COR-L47 (cell line): ENCODE results near the gene SLC9A8.
"Not testable (repeated sequence)": the region's sequence is repeated elsewhere in the genome, so short reads cannot be mapped to it uniquely, and the experiment has no call there.

Source experiments
- DNase-seq: peaks from one replicate; lab custom pipeline; 2025; lab: John Stamatoyannopoulos, UW

Gene SLC9A8

DNA sequence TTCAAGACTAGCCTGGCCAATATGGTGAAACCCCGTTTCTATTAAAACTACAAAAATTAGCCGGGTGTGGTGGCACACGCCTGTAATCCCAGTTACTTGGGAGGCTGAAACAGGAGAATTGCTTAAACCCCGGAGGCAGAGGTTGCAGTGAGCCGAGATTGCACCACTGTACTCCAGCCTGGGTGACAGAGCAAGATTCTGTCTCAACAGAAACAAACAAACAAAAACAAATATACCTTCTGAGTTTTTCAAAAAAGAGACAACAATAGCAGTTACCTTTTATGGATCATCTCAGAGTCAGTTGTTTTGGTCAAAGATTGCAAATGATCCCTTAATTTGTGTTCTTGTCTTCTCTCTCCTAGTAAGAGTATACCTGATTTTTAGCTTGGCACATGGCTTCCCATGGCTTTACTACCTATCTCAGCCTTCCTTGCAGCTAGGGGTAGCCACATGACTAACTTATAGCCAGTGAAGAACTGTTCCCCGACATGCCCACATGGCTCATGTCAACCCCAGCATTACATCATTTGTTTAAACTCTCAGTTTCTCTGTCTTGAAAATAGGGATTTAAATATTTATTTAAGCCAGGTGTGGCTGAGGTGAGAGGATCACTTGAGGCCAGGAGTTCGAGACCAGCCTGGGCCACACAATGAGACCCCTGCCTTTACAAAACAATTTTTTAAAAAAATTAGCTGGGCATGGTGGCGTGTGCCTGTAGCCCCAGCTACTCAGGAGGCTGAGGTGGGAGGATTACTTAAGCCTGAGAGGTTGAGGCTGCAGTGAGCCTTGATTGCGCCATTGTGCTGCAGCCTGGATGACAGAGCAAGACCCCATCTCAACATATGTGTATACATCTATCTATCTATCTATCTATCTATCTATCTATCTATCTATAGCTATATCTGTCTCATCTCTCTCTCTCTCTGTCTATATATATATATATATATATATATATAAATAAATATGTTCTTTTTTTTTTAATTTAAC lies 25.0 kb upstream of the SLC9A8 start:
- no peak for DNase-seq

DNA sequence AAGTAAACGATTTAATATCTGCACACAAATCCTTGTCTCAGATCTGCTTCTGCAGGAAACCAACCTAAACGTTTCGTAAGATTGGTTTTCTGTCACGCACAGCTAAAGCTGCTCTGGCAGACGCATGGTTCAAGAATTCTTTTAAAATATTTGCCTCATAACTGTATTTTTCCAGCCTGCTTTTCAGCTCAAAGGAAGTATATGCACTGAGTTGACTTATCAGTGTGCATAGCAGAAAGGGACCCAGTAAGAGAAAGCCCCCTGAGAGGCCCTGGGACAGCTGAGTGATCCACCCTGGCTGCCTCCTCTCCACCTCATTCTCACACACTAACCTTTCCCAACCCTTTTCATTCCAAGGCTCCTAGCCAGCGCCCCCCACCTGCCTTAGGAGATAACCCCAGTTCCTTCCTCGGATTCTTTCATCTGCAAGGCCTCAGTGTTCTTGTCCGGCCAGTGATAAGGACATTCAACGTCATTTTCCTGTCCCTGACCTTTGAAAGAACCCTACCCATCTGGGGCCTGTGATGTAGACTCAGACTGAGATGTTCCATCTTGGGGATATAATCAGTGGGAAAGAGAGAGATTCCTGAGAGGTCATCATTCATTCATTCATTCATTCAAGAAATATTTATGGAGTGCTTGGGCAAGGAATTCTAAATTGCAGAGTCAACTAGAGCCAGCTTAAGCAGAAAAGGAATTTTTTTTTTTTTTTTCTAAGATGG lies 22.4 kb upstream of the SLC9A8 start:
- no peak for DNase-seq

DNA sequence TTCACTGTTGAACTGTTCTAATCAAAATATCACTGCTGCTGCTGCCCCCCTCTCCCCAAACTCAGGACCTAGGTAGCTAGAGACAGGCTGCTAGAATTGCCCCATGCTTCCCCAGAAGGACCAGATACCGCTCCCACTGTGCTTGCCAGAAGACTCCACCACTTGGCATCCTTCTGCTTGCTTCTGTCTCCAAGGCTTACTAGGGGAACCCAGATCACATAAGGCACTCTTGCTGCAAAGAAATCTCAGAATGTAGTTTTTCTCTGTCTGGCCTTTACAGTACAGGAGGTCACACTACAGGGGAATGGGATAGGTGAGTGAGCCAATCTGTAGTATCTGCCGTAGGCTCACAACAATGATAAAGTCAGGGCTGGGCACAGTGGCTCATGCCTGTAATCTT lies 21.5 kb upstream of the SLC9A8 start:
- DNase-seq = no peak

DNA sequence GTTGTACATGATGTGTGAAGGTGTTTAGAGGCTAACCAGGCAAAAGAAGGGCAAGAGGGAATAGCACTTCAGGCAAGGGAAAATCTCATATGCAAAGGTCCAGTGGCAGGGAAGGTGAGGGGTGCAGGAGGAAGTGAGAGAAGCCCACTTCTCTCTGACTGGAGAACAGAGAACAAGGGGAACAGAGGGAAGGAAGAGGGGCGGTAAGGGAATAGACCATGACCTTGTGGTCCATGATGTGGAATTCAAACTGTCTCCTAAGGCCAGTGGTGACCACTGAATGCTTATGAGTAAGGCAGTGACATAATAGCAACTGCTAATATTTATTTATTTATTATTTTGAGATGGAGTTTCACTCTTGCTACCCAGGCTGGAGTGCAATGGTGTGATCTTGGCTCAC lies 20.6 kb upstream of the SLC9A8 start:
- DNase-seq = no peak

DNA sequence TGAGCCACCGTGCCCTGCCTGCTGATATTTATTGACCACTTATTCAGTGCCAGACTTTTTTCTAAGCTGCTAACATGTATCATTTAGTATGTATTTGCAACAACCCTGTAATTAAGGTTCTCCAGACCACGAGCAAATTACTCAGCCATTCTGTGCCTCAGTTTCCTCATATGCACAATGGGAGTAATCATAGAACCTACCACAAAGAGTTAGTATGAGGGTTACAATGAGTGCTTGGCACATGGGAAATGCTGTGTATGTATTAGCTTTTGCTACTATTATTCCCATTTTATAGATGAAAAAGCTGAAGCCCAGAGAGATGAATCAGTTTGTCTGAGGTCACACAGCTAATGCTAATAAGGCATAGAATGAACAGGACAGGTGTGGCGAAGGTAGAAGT lies 20.0 kb upstream of the SLC9A8 start:
- no peak for DNase-seq

DNA sequence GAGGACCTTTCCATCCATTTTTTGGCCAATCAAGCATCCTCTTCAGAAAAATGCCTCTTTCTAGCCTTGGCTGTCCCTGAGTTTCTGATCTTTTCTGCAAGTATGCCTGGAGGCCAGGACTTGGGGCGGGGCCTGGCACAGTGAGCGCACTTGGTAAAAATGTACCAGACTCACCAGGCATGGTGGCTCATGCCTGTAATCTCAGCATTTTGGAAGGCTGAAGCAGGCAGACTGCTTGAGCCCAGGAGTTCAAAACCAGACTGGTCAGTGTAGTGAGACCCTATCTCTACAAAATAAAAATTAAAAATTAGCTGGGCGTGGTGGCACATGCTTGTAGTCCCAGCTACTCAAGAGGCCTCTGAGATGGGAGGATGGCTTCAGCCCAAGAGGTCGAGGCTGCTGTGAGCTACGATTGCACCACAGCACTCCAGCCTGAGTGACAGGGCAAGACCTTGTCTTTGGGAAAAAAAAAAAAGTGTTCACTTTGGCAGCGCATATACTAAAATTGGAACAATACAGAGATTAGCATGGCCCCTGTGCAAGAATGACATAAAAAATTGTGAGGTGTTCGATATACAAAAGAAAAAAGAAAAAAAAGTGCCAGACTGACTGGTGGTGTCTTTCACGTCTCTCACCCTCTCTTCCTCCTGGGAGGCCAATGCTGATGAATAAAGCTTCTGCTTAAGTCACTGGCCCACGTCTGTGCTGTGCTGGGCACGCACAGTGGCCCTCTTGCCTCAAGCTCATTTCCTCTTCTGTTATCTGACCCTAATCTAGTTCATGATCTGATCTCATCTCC lies 18.1 kb upstream of the SLC9A8 start:
- no peak for DNase-seq

DNA sequence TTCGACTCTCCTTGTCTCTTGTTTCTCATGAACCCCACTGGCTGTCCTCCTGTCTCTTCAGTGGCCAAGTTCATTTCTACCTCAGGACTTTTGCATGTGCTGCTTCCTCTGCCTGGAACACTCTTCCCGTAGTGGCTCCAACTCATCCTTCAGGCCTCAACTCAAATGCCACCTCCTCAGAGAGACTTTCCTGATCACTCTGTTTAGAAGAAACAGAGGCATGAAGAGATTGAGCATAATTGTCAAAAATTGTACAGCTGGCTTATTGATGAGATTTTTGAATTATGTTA lies 17.5 kb upstream of the SLC9A8 start:
- DNase-seq = no peak

DNA sequence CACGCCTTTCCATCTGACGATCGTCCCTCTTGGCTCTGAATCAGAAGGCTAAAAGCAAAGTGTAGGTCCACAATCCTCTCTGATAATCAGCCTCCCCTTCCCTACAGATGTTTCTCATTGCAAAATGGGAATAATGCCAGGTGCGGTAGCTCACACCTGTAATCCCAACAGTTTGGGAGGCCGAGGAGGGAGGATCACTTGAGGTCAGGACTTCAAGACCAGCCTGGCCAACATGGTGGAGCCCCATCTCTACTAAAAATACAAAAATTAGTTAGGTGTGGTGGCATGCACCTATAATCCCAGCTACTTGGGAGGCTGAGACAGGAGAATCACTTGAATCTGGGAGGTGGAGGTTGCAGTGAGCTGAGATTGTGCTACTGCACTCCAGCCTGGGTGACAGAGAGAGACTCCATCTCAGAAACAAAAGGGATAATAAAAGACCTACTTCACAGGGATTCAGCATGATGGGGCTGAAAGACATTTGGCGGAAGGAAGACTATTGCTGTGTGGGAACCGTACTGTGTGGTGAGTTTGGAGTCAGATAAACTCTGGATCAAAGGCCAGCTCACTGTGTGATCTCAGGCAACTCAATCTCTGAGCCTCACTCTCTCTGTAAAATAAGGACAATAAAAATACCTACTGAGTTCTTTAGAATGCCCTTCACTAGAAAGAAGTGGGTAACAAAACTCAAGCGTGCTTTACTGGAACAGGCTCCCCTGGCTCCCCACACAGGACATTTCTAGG lies 15.9 kb upstream of the SLC9A8 start:
- DNase-seq = no peak

DNA sequence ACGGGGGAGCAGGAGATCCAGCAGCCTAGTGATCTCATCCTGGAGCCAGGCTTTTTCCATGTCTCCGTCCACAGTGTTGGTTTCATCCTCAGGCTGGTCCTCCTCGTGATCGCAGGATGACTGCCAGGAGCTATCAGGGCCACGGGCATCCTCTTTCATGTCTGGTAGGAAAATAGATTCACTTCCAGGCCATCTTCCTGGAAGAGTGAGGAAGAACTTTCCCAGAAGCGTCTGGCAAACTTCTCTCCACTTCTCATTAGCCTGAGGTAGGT lies 15.3 kb upstream of the SLC9A8 start:
- no peak for DNase-seq

DNA sequence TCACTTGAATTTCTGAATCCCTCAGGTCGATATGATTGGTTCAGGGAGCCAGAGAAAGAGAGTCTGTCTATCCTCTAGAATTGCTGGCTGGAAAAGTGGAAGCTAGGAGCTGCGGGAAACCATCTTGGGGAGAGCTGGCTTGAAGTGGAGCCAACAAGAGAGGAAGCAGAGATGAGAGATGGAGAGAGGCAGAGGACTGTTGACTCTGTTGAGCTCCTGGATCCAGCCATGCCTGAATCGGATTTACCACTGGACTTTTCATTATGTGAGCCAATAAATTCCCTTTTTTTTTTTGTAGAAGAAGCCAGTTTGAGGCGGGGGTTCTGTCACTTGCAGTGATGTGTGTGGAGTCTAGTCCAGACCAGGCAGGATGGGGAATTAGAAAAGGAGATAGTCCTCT lies 13.9 kb upstream of the SLC9A8 start:
- DNase-seq = no peak

DNA sequence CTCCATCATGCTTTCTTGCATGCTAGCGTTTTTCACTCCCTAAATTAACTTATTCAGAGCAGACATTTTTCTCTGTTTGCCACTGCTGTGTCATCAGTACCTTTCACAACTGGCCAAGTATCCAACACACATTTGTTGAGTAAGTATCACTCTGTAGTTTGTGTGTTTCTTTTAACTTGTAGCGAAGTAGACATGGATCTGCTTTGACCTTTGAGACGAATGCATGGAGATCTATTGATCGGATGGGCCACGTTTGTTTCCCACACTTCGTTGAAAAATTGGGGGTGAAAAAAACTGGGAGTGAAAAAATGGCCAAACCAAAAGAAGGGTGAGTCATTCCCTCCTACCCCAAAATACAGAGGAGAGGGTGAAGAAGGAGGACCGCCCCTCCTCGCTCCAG lies 12.9 kb upstream of the SLC9A8 start:
- no peak for DNase-seq

DNA sequence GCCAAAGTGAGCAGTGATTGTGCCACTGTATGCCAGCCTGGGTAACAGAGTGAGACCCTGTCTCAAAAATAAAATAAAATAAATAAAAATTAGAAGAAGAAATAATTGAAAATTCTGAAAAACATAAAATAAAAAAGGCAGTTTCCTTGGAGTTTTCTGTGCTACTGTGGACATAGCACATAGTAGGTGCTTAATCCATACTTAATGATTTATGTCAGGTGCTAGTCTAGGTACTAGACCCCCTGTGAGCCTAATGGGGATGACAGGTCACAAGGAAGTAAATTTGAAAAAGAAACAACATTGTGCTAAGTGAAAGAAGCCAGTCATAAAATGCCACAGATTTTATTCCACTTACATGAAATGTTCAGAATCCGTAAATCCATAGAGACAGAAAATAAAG lies 9.2 kb upstream of the SLC9A8 start:
- DNase-seq = no peak

DNA sequence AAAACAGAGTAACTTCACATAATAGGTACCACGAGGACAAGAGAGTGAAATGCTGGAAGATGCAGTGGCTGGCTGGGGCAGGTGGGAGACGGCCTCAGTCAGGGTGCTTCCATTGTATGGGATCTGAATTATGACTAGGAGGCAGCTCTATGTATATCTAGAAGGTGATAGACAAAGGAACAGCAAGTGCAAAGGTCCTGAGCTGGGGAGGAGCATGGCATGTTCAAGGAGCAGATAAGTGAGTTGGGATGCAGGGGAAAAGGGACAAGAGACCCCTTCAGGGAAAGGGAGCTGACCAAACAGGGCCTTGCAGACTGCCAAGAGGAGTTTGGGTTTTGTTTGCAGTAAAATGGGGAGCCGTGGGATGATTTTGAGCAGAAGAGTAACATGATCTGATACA lies 8.3 kb upstream of the SLC9A8 start:
- DNase-seq = no peak

DNA sequence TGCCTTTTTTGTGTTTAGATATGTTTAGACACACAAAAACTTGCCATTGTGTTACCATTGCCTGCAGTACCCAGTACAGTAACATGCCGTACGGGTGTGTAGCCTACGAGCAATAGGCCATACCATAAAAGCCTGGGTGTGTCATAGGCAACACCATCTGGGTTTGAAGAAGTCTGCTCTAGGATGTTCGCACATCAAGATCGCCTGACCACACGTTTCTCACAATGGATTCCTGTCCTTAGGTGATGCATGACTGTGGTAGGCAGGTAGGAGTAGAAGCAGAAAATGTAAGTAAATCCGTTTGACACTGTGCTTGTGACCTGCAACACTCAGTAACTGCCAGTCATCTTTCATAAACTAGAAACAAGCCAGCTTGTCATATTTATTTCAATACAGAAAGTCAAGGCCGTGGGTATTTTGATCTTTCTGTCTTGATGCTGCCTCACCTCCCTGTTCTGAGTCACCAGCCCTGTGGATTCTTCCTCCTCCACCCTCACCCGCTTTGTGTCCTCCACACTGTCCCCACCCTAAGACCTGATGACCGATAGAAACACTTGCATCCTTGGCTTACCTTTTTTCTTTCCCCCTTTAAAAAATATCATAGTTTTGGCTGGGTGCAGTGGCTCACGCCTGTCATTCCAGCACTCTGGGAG lies 7.3 kb upstream of the SLC9A8 start:
- DNase-seq = not testable (repeated sequence)

DNA sequence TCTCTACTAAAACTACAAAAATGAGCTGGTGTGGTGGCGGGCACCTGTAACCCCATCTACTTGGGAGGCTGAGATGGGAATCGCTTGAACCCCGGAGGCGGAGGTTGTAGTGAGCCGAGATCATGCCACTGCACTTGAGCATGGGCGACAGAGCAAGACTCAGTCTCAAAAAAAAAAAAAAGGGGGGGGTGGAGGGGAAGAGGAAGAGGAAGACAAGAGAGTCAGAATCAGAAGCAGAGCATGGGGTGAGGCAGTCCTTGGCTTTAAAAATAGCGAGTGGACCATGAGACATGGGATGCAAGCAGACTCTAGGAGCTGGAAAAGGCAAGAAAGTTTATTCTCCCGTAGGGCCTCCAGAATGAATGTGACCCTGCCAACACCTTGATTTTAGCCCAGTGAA lies 3.9 kb upstream of the SLC9A8 start:
- no peak for DNase-seq

DNA sequence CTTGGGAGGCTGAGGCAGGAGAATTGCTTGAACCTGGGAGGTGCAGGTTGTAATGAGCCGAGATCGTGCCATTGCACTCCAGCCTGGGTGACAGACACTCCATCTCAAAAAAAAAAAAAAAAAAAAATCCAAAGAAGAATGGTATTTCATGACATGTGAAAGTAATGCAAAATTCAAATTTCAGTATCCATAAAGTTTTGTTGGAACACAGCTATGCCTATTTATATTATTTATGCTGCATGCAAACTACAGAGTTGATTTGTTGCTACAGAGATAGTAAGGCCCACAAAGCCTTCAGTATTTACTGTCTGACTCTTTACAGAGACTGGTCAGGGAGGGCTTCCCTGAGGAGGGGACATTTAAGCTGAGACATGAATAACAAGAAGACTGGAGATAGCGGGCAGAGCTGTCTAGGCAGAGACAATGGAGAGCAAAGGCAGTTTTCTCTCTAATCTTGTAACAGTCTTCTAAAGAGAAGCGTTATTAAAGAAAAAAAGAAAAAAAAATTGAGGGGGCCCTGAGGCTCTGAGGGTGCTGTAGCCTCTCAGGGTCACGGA lies 2.7 kb upstream of the SLC9A8 start:
- DNase-seq = no peak

DNA sequence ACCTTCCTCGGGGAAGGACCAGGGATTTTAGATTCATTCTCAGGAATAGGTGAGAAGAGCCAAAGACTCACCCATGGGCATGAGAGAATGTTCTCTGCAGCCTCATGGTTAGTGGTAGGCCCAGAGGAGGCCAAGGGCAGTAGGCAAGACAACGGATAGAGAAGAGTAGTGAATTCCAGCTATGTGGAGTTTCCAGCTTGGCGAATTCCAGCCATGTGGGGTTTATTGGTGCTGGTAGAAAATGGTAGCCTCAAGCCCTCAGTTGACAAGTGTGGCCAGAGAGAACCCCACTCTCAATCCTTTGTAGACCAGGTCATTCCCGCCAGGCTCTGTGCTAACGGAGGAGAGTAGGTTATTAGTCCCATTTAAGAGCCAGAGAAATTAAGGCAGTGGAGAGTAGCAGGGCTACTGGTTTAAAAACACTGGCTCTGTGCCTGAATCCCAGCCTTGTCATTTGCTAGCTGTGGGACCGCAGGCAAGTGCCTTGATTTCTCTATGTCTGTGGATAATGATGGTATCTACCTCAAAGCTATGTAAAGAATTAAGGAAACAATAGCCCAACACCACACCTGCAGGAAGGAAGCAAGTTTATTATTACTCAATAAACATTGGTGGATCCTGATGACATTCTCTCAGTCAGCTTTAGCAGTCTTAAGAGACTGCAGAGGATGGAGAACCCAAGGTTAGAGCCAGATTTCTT lies 2.0 kb upstream of the SLC9A8 start:
- no peak for DNase-seq

DNA sequence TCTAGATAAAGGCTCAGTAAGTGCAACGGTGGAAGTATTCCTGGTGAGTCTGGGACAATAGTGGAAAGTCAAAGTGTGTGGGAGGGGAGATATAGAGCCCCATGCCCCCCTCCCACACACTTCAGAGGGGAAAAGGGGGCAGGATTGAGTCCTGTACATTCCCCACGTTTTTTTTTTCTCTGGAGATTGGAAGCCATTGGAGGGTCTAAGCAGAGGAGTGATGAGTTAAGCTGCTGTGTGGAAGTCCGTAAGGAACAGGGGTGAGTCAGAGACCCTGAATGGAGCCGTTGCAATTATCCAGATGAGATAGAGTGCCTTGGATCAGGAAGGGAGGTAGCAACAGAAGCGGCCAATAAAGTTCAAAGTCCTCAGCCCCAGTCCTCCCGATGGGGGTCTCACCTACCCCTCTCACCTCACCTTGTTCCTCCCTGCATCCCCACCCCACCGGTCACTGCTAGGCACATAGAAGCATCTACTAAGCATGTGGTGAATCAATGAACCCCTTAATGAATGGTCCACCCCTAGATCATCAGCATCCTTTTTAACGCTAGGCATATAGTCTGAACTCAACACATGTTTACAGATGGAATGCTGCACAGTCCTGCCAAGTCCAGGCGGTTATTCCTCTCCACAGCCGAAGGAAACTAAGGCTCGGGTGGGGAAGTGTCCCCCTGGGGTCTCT lies 662 bp upstream of the SLC9A8 start:
- DNase-seq = no peak

DNA sequence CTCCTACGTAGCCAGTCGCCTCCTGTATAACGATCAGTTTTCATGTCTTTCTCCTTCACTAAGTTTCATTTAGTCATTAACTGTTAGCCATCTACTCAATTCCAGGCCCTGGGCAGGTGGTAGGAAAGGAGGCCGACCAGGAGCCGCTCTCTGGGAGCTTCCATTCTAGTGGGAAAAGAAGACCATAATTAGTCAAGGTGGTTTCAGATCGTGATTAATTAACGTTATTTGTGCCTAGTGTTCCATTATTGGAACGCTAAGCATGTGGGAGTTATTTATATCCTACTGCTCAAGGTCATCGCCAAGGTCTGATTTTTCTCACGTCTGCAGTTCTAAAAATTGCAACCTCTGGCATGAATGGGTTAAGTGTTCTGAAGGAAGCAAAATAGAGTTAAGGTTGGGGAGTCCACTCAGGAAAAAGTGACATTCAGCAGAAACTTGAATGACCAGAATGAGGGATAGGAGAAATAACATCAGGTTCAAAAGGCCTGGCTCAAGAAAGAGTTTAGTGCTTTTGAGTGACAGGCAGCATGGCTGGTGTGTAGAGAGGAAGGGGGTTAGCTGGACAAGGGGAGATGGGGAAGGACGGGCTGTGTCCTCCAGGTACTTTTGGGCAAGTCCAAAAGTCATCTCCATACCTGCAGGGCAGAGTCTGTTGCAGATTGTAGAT lies 812 bp downstream of the SLC9A8 start:
- DNase-seq = no peak
